ENCODE results near the gene SKIDA1.

- no peak for TF ChIP-seq CTCF (conservative IDR thresholded peaks at IDR 0.05; ENCODE audit: low read depth in 2 of 2)
- TF ChIP-seq CREB1 (CRISPR knock-in tag; IDR thresholded peaks at IDR 0.05; ENCODE audit: low read depth): no peak
- no peak for TF ChIP-seq EZH2 (IDR thresholded peaks at IDR 0.05; ENCODE audit: low read depth, unreplicated experiment)
- no peak for TF ChIP-seq EZH2phosphoT487 (IDR thresholded peaks at IDR 0.05; ENCODE audit: unreplicated experiment)
- no peak for TF ChIP-seq POLR2AphosphoS5 (IDR thresholded peaks at IDR 0.05; ENCODE audit: low read depth)
- TF ChIP-seq REST (IDR thresholded peaks at IDR 0.05; ENCODE audit: unreplicated experiment): no peak
- no peak for TF ChIP-seq ZNF114 (CRISPR knock-in tag; IDR thresholded peaks at IDR 0.05)
- no peak for TF ChIP-seq STAT1 (IDR thresholded peaks at IDR 0.05; ENCODE audit: unreplicated experiment)
- no peak for TF ChIP-seq JUNB (IDR thresholded peaks at IDR 0.05; ENCODE audit: unreplicated experiment)
- no peak for TF ChIP-seq ZNF462 (CRISPR knock-in tag; IDR thresholded peaks at IDR 0.05)
- TF ChIP-seq NANOG (IDR thresholded peaks at IDR 0.05; ENCODE audit: borderline replicate concordance): no peak
Measured at GRCh38 chr10:21513405-21513788, 12.1 kb downstream of the SKIDA1 start.
